Omental fat pad (tissue), 4 donors: ENCODE measurements around the gene DND1. TPM values are rescaled to one million over a fixed set of nuclear protein-coding genes. Genes with fewer than 3 reads are reported as not detected.
"Not testable (repeated sequence)": the region's sequence is repeated elsewhere in the genome, so short reads cannot be mapped to it uniquely, and the experiment has no call there.

Experiments
- ATAC-seq: fragments of 150-250 bp; one replicate; pipeline ENCODE4 v1.9.1; 2016; ENCODE audit warnings: mild to moderate bottlenecking, moderate library complexity; ENCODE audit not compliant: low FRiP score
- DNase-seq: peaks from one replicate; pipeline ENCODE4 v3.0.0-alpha.2; 2019; ENCODE audit warnings: low spot score
- total RNA-seq, 4 donors: library from RNA; depleted of rRNA; stranded (reverse); fragments of >200 nt; gene quantifications; one replicate each; pipeline ENCODE4 v1.1.0, GENCODE V29; 2016
- TF ChIP-seq, protein P1 (sequence below), 3 donors: fragments of 450-650 bp; IDR thresholded peaks; one replicate each; pipeline ENCODE4 v1.5.1; 2016 to 2017; ENCODE audit warnings: antibody characterized with exemption in 3 of 3, mild to moderate bottlenecking in 3 of 3, moderate library complexity in 2 of 3

Gene DND1
- total RNA-seq, 4 donors from 2014 or later: 0.84 to 2.5 (median 1.3) TPM

DNA sequence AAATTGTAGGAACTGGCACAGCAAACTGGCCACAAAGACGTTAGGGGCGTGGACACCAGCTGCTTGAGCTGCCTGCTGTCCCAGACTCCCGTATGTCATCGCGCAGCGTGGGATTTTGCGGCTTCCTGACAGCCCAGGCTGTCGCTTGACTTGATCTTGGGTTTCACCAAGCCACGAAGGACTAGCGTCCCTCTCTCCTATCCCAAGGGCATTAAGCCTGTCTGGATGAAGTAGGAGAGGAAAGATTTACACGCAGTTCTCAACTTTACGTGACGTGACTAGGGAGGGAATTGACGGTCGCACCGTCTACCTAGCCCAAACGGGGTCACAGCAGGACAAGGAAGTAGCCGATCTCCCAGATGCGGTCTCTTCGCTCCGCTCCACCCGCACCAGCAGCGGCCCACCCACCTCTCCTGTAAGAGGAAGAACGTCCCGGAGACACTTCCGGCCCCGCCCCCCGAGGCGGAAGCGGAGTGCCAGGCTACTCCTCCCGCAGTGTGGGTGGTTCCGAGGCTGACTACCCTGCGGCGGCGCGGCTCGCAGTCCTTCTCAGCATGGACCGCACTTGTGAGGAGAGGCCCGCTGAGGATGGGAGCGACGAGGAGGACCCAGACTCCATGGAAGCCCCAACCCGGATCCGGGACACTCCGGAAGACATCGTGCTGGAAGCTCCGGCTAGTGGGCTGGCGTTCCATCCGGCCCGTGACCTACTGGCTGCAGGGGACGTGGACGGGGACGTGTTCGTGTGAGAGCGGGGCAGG lies 8.8 kb downstream of the DND1 start, which contains the start of gene WDR55:
WDR55 (plus strand) TSS at position 546 of the 761 bp plus-strand sequence; CDS start at position 555, 9 bp downstream.
- TF ChIP-seq, protein P1, sequence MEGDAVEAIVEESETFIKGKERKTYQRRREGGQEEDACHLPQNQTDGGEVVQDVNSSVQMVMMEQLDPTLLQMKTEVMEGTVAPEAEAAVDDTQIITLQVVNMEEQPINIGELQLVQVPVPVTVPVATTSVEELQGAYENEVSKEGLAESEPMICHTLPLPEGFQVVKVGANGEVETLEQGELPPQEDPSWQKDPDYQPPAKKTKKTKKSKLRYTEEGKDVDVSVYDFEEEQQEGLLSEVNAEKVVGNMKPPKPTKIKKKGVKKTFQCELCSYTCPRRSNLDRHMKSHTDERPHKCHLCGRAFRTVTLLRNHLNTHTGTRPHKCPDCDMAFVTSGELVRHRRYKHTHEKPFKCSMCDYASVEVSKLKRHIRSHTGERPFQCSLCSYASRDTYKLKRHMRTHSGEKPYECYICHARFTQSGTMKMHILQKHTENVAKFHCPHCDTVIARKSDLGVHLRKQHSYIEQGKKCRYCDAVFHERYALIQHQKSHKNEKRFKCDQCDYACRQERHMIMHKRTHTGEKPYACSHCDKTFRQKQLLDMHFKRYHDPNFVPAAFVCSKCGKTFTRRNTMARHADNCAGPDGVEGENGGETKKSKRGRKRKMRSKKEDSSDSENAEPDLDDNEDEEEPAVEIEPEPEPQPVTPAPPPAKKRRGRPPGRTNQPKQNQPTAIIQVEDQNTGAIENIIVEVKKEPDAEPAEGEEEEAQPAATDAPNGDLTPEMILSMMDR (IDR thresholded peaks at IDR 0.05): no peak

DNA sequence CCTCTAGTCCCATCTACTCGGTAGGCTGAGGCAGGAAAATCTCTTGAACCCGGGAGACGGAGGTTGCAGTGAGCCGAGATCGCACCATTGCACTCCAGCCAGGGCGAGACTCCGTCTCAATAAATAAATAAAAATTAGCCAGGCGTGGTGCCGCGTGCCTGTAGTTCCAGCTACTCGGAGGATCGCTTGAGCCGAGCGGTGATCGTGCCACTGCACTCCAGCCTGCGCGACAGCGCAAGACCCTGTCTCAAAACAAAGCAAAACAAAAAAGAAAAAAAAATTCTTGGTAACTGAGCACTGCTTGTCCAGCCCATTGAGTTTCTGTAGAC lies 9.4 kb downstream of the DND1 start:
- no peak for DNase-seq
- peak; percentile 8 for ATAC-seq
- TF ChIP-seq, protein P1 (IDR thresholded peaks at IDR 0.05): no peak

More for the DNA sequence above, 8.8 kb downstream of the DND1 start, which contains the start of gene WDR55:
- DNase-seq: peak; percentile 89
- peak; percentile 98 for ATAC-seq

DNA sequence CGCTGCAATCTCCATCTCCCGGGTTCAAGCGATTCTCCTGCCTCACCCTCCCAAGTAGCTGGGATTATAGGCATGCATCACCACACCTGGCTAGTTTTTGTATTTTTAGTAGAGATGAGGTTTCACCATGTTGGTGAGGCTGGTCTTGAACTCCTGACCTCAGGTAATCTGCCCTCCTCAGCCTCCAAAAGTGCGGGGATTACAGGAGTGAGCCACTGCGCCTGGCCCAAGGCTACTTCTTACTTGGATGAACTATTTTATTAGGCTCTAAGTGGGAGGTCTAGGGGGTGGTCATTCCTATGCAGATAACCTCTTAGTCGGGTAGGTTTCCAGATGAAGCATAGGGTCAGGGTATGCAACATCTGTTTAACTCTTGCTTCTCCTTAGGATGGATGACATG lies 13.0 kb downstream of the DND1 start:
- DNase-seq, ATAC-seq: not testable (repeated sequence)

DNA sequence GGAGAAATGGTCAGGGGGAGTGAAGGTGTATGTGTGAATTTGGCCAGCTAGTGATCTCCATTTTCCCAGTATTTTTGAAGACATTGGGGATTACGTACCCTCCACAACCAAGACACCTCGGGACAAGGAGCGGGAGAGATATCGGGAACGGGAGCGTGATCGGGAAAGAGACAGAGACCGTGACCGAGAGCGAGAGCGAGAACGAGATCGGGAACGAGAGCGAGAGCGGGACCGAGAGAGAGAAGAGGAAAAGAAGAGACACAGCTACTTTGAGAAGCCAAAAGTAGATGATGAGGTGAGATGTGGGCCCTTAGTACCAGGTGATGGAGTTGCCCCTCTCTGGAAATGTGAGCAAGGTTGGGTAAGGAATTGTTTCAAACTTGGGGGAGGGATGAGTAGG lies 14.5 kb downstream of the DND1 start:
- DNase-seq (no peak), ATAC-seq (no peak)
- TF ChIP-seq, protein P1 (IDR thresholded peaks at IDR 0.05): no peak

DNA sequence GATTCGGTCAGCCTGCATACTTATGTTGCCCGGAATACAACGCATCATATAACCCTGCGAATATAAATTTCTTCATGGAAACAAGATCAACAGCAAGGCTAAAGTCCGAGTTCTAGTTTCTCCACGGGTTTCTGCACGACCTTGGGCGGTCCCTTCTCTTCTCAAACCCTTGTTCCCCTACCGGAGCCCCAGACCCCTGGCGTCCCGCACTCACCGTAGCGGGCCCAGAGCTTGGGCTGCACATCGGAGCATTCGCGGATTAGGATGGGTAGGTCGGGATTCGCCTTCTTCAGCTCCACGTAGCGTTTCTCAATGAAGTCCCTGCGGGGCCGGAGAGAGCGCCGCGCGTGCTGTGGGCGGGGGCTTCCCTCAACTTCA lies 26.3 kb downstream of the DND1 start:
- DNase-seq: no peak
- peak; percentile 8 for ATAC-seq
- TF ChIP-seq, protein P1 (IDR thresholded peaks at IDR 0.05): no peak

DNA sequence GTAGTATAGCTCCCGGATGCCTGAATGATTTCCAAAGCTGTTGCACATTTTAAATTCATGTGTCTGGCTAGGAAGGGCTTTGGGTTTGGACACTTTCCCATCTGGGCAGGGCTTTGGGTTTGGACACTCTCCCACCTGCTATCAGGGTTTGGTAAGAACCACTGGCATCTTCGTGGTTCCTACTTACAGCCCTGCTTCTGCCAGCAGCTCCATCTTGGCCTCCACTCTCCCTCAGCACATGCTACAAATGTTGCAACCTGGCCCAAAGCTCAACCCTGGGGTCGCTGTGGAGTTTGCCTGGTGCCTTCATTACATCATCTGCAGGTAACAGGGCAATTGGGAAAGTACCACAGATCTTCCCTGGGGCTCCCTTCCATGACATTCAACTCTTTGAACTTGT lies 30.7 kb downstream of the DND1 start:
- ATAC-seq (no peak), DNase-seq (no peak)
- TF ChIP-seq, protein P1 (IDR thresholded peaks at IDR 0.05): no peak

DNA sequence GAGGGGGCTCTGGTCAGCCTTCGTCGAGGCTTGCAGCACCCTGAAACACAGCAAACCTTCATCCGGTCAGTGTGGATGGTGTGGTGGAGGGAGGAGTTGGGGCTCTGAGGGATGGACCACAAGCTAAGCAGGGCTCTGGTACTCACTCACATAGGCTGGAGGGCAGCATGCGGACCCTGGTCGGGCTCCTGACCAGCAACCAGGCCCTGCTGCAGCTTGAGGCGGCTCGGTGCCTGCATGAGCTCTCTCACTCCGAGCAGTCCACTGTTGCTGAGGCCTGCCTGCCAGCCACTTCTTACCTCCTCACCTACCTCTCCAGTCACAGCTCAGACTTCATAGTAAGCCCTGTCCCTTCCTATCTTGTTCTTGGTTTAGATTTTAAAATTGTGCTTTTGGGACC lies 31.7 kb downstream of the DND1 start:
- ATAC-seq (no peak), DNase-seq (no peak)
- TF ChIP-seq, protein P1 (IDR thresholded peaks at IDR 0.05): no peak
